Suprapubic skin (tissue), 3 donors: Measurements from ENCODE around the gene STK24.

Source experiments
- EP300 ChIP-seq: sonication (generic); formaldehyde crosslinking; IDR thresholded peaks from one replicate; pipeline ENCODE4 v1.6.1; 2017; ENCODE audit warnings: antibody characterized with exemption
- POLR2A ChIP-seq, 2 donors: fragments of 450-650 bp; IDR thresholded peaks; one replicate each; pipeline ENCODE4 v1.6.1; 2017; ENCODE audit warnings: antibody characterized with exemption in 2 of 2, mild to moderate bottlenecking in 2 of 2, moderate library complexity in 2 of 2
- TF ChIP-seq, protein P1 (sequence below), 2 donors: fragments of 200-600 bp in 1 of 2; fragments of 450-650 bp in 1 of 2; sonication (generic) in 1 of 2; IDR thresholded peaks; one replicate each; pipeline ENCODE4 v1.5.1; 2016 to 2019; ENCODE audit warnings: antibody characterized with exemption in 2 of 2, mild to moderate bottlenecking in 1 of 2, moderate library complexity in 1 of 2

DNA sequence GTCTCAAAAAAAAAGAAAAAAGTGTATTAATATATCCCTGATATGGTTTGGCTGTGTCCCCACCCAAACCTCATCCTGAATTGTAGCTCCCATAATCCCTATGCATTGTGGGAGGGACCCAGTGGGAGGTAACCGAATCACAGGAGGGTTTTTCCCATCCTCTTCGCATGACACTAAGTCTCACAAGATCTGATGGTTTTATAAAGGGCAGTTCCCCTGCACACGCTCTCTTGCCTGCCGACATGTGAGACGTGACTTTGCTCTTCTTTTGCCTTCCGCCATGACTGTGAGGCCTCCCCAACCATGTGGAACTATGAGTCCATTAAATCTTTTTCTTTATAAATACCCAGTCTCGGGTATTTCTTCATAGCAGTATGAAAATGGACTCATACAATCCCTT, 17.7 kb downstream of the STK24 start:
- TF ChIP-seq, protein P1, sequence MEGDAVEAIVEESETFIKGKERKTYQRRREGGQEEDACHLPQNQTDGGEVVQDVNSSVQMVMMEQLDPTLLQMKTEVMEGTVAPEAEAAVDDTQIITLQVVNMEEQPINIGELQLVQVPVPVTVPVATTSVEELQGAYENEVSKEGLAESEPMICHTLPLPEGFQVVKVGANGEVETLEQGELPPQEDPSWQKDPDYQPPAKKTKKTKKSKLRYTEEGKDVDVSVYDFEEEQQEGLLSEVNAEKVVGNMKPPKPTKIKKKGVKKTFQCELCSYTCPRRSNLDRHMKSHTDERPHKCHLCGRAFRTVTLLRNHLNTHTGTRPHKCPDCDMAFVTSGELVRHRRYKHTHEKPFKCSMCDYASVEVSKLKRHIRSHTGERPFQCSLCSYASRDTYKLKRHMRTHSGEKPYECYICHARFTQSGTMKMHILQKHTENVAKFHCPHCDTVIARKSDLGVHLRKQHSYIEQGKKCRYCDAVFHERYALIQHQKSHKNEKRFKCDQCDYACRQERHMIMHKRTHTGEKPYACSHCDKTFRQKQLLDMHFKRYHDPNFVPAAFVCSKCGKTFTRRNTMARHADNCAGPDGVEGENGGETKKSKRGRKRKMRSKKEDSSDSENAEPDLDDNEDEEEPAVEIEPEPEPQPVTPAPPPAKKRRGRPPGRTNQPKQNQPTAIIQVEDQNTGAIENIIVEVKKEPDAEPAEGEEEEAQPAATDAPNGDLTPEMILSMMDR (IDR thresholded peaks at IDR 0.05), result no peak
- TF ChIP-seq POLR2A (IDR thresholded peaks at IDR 0.05) (no peak), EP300 (no peak)
